Ishikawa (cell line): Measurements from ENCODE around the gene ANKRD24.

Experiments
- CEBPB ChIP-seq: IDR thresholded peaks from 2 replicates; pipeline ENCODE4 v1.6.1; 2012
- CREB1 ChIP-seq: IDR thresholded peaks from 2 replicates; pipeline ENCODE4 v1.6.1; 2012; ENCODE audit warnings: low read depth
- EGR1 ChIP-seq: IDR thresholded peaks from 2 replicates; pipeline ENCODE4 v1.6.1; 2012
- EP300 ChIP-seq: IDR thresholded peaks from 2 replicates; pipeline ENCODE4 v1.6.1; 2012; ENCODE audit warnings: borderline replicate concordance
- FOXM1 ChIP-seq: IDR thresholded peaks from 2 replicates; pipeline ENCODE4 v1.6.1; 2012; ENCODE audit warnings: low read depth, borderline replicate concordance
- MAX ChIP-seq: IDR thresholded peaks from 2 replicates; pipeline ENCODE4 v1.6.1; 2012
- NFIC ChIP-seq: IDR thresholded peaks from 2 replicates; pipeline ENCODE4 v1.6.1; 2012
- RAD21 ChIP-seq: IDR thresholded peaks from 2 replicates; pipeline ENCODE4 v1.6.1; 2012; ENCODE audit warnings: low read depth
- TAF1 ChIP-seq: IDR thresholded peaks from 2 replicates; pipeline ENCODE4 v1.6.1; 2012; ENCODE audit warnings: low read depth, mild to moderate bottlenecking
- TCF12 ChIP-seq: IDR thresholded peaks from 2 replicates; pipeline ENCODE4 v1.6.1; 2012; ENCODE audit warnings: low read depth
- TEAD4 ChIP-seq: IDR thresholded peaks from 2 replicates; pipeline ENCODE4 v1.6.1; 2012
- YY1 ChIP-seq: IDR thresholded peaks from 2 replicates; pipeline ENCODE4 v1.6.1; 2012; ENCODE audit warnings: low read depth
- ZBTB7A ChIP-seq: IDR thresholded peaks from 2 replicates; pipeline ENCODE4 v1.6.1; 2012; ENCODE audit warnings: low read depth
- TF ChIP-seq, protein P1 (sequence below): IDR thresholded peaks from 2 replicates; pipeline ENCODE4 v1.6.1; 2012
- TF ChIP-seq, protein P2 (sequence below): IDR thresholded peaks from 2 replicates; pipeline ENCODE4 v1.6.1; 2012; ENCODE audit warnings: low read depth, mild to moderate bottlenecking

ANKRD24 gene

GRCh38 chr19:4196587-4197148 lies 14.2 kb downstream of the ANKRD24 start:
- no peak for TF ChIP-seq RAD21

- TF ChIP-seq TCF12, result no peak
- TF ChIP-seq, protein P1, sequence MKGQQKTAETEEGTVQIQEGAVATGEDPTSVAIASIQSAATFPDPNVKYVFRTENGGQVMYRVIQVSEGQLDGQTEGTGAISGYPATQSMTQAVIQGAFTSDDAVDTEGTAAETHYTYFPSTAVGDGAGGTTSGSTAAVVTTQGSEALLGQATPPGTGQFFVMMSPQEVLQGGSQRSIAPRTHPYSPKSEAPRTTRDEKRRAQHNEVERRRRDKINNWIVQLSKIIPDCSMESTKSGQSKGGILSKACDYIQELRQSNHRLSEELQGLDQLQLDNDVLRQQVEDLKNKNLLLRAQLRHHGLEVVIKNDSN, result no peak
- TF ChIP-seq TAF1, result no peak
- TF ChIP-seq EGR1, result no peak
- no peak for TF ChIP-seq CEBPB
- no peak for TF ChIP-seq CREB1
- no peak for TF ChIP-seq EP300
- no peak for TF ChIP-seq RAD21
- TF ChIP-seq TEAD4, result no peak
- TF ChIP-seq, protein P2, sequence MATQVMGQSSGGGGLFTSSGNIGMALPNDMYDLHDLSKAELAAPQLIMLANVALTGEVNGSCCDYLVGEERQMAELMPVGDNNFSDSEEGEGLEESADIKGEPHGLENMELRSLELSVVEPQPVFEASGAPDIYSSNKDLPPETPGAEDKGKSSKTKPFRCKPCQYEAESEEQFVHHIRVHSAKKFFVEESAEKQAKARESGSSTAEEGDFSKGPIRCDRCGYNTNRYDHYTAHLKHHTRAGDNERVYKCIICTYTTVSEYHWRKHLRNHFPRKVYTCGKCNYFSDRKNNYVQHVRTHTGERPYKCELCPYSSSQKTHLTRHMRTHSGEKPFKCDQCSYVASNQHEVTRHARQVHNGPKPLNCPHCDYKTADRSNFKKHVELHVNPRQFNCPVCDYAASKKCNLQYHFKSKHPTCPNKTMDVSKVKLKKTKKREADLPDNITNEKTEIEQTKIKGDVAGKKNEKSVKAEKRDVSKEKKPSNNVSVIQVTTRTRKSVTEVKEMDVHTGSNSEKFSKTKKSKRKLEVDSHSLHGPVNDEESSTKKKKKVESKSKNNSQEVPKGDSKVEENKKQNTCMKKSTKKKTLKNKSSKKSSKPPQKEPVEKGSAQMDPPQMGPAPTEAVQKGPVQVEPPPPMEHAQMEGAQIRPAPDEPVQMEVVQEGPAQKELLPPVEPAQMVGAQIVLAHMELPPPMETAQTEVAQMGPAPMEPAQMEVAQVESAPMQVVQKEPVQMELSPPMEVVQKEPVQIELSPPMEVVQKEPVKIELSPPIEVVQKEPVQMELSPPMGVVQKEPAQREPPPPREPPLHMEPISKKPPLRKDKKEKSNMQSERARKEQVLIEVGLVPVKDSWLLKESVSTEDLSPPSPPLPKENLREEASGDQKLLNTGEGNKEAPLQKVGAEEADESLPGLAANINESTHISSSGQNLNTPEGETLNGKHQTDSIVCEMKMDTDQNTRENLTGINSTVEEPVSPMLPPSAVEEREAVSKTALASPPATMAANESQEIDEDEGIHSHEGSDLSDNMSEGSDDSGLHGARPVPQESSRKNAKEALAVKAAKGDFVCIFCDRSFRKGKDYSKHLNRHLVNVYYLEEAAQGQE, result no peak
- no peak for TF ChIP-seq ZBTB7A
- no peak for TF ChIP-seq FOXM1
- TF ChIP-seq NFIC, result no peak
- TF ChIP-seq MAX, result no peak
- no peak for TF ChIP-seq YY1
Observed at GRCh38 chr19:4197228-4197624, 14.7 kb downstream of the ANKRD24 start.

DNA sequence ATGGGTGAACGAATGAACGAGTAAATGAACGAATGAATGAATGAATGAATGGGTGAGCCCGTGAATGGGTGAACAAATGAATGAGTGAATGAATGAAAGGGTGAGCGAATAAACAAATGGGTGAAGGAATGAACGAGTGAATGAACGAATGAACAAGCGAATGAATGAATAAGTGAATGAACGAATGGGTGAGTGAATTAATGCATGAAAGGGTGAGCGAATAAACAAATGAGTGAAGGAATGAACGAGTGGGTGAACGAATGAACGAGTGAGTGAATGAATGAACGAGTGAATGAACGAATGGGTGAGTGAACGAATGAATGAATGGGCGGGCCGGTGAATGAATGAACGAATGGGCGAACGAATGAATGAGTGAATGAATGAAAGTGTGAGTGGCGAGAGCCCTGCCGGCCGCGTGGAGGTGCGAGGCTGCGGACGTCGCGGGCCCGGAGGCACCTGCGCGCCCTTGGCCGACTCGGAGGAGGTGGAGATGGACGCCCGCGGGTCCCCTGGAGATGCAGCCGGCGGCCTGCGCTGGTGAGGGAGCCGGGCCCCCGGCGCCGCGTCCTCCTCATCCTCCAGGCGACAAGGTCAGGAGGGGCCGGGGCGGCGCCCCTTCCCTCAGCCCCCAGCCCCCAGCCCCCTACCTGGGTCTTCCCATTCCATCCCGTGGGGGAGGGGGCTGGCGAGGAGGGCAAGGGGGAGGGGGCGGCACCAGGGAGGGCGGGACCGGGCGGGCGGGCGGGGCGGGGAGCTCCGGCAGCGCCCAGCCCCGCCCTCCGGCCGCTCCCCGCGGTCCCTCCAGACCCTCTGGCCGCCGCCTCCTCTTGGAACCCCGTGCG lies 15.4 kb downstream of the ANKRD24 start:
- no peak for TF ChIP-seq NFIC
- peak; percentile 95 for TF ChIP-seq MAX
- TF ChIP-seq ZBTB7A, result peak; percentile 32; the same call in 1 of the 2 replicates
- no peak for TF ChIP-seq RAD21
- TF ChIP-seq FOXM1, result no peak
- TF ChIP-seq EGR1, result no peak
- TF ChIP-seq TCF12, result no peak

- TF ChIP-seq ZBTB7A (no peak), RAD21 (no peak), TCF12 (no peak), CREB1 (no peak), NFIC (no peak), TAF1 (no peak), FOXM1 (no peak), EGR1 (no peak), CEBPB (no peak), TEAD4 (no peak), EP300 (no peak), MAX (no peak)
- TF ChIP-seq, protein P2, result no peak
Observed at GRCh38 chr19:4198467-4199126, 16.1 kb downstream of the ANKRD24 start.

- TF ChIP-seq EGR1, result no peak
- TF ChIP-seq ZBTB7A, result no peak
- TF ChIP-seq NFIC, result no peak
- TF ChIP-seq TCF12, result no peak
- no peak for TF ChIP-seq FOXM1
Observed at GRCh38 chr19:4199699-4200293, 17.3 kb downstream of the ANKRD24 start.
